Ascending aorta (tissue), 2 donors: Measurements from ENCODE around the gene KRTAP10-8. TPM values are rescaled to one million over a fixed set of nuclear protein-coding genes. Genes with fewer than 3 reads are reported as not detected.
"Not testable (repeated sequence)": the region's sequence is repeated elsewhere in the genome, so short reads cannot be mapped to it uniquely, and the experiment has no call there.

Experiments
- DNase-seq, 2 donors: peaks; one replicate each; pipeline ENCODE4 v3.0.0-alpha.2; 2019; ENCODE audit warnings: low spot score in 2 of 2
- H3K27ac ChIP-seq, 2 donors: fragments of 200-600 bp; sonication (generic); one replicate each; pipeline ENCODE4 v1.5.1; 2016 to 2017; ENCODE audit warnings: mild to moderate bottlenecking in 1 of 2
- H3K27me3 ChIP-seq: fragments of 200-600 bp; sonication (generic); one replicate; pipeline ENCODE4 v1.5.1; 2017
- H3K36me3 ChIP-seq, 2 donors: fragments of 200-600 bp; sonication (generic); one replicate each; pipeline ENCODE4 v1.5.1; 2016
- H3K4me1 ChIP-seq, 2 donors: fragments of 200-600 bp; sonication (generic); one replicate each; pipeline ENCODE4 v1.5.1; 2016 to 2017; ENCODE audit warnings: mild to moderate bottlenecking in 1 of 2
- H3K4me3 ChIP-seq, 2 donors: fragments of 200-600 bp; sonication (generic); one replicate each; pipeline ENCODE4 v1.5.1; 2016 to 2017; ENCODE audit warnings: mild to moderate bottlenecking in 1 of 2
- H3K9me3 ChIP-seq, 2 donors: fragments of 200-600 bp; sonication (generic); one replicate each; pipeline ENCODE4 v1.5.1; 2016
- CTCF ChIP-seq, 3 experiments: fragments of 200-600 bp in 2 of 3; fragments of 450-650 bp in 1 of 3; sonication (generic) in 2 of 3; IDR thresholded peaks; one replicate each; pipeline ENCODE4 v1.5.1; 2016 to 2019; ENCODE audit warnings: antibody characterized with exemption in 3 of 3, mild to moderate bottlenecking in 1 of 3, moderate library complexity in 1 of 3
- intact Hi-C: fragments of 100-400 bp; cut with DNase I; formaldehyde crosslinking; loops from one replicate; pipeline ENCODE4 v1.15.1; 2023
- total RNA-seq: library from RNA; depleted of rRNA; stranded (reverse); fragments of >200 nt; gene quantifications from one replicate; pipeline ENCODE4 v1.1.0, GENCODE V29; 2016

KRTAP10-8 gene
- total RNA-seq, 1 donor from 2014 or later = not detected

- DNase-seq = no peak
- Histone ChIP-seq H3K27me3 (no peaks in the 10 kb centered on the region), H3K4me3 (no peak overlapping the region), H3K9me3 (peaks cover 0 to 4% of the 10 kb centered on the region in 2 donors), H3K36me3 (no peaks in the 10 kb centered on the region), H3K27ac (no peak overlapping the region), H3K4me1 (no peaks in the 10 kb centered on the region)
- intact Hi-C loops = no loop called here
- no peak for TF ChIP-seq CTCF (IDR thresholded peaks at IDR 0.05)
Observed at GRCh38 chr21:44639331-44639655, 27.4 kb downstream of the KRTAP10-8 start.

GRCh38 chr21:44640761-44641160 is 28.9 kb downstream of the KRTAP10-8 start:
- Histone ChIP-seq H3K36me3 (no peaks in the 10 kb centered on the region), H3K4me3 (no peak overlapping the region), H3K9me3 (peaks cover 0 to 19% of the 10 kb centered on the region in 2 donors), H3K27me3 (no peaks in the 10 kb centered on the region), H3K27ac (no peak overlapping the region), H3K4me1 (no peaks in the 10 kb centered on the region)
- TF ChIP-seq CTCF (IDR thresholded peaks at IDR 0.05) = no peak
- intact Hi-C loops = no loop called here
- no peak for DNase-seq

GRCh38 chr21:44643741-44644310 is 31.9 kb downstream of the KRTAP10-8 start:
- no peak for TF ChIP-seq CTCF (IDR thresholded peaks at IDR 0.05)
- peaks cover 0 to 20% of the 10 kb centered on the region in 2 donors for H3K9me3 ChIP-seq
- H3K36me3 ChIP-seq = no peaks in the 10 kb centered on the region
- no peak overlapping the region for H3K27ac ChIP-seq
- no peak overlapping the region for H3K4me3 ChIP-seq
- intact Hi-C loops = no loop called here
- no peaks in the 10 kb centered on the region for H3K27me3 ChIP-seq
- no peak for DNase-seq
- H3K4me1 ChIP-seq = no peaks in the 10 kb centered on the region

GRCh38 chr21:44644878-44645277 is 33.0 kb downstream of the KRTAP10-8 start:
- intact Hi-C loops = no loop called here
- H3K36me3 ChIP-seq = no peaks in the 10 kb centered on the region
- no peaks in the 10 kb centered on the region for H3K27me3 ChIP-seq
- no peak overlapping the region for H3K4me3 ChIP-seq
- DNase-seq = no peak
- TF ChIP-seq CTCF (IDR thresholded peaks at IDR 0.05) = no peak
- H3K4me1 ChIP-seq = no peaks in the 10 kb centered on the region
- H3K9me3 ChIP-seq = peaks cover 0 to 20% of the 10 kb centered on the region in 2 donors
- H3K27ac ChIP-seq = no peak overlapping the region

GRCh38 chr21:44646366-44647221 is 34.7 kb downstream of the KRTAP10-8 start, which contains the start of gene KRTAP10-11:
TSS of gene KRTAP10-11 (plus strand) at chr21:44646414. CDS start at chr21:44646459, 45 bp downstream.
- intact Hi-C loops, DNase-seq, H3K27ac ChIP-seq, H3K36me3 ChIP-seq, H3K4me3 ChIP-seq, H3K4me1 ChIP-seq, H3K27me3 ChIP-seq: not testable (repeated sequence)
- peaks cover 0 to 20% of the 10 kb centered on the region in 2 donors for H3K9me3 ChIP-seq

GRCh38 chr21:44647222-44647552 is 35.3 kb downstream of the KRTAP10-8 start:
- H3K9me3 ChIP-seq = peaks cover 0 to 20% of the 10 kb centered on the region in 2 donors
- no peak overlapping the region for H3K27ac ChIP-seq
- no peaks in the 10 kb centered on the region for H3K36me3 ChIP-seq
- intact Hi-C loops = no loop called here
- TF ChIP-seq CTCF (IDR thresholded peaks at IDR 0.05) = no peak
- no peaks in the 10 kb centered on the region for H3K27me3 ChIP-seq
- DNase-seq = no peak
- no peak overlapping the region for H3K4me3 ChIP-seq
- H3K4me1 ChIP-seq = no peaks in the 10 kb centered on the region
